ENCODE measurements around the gene ELK4. TPM values are rescaled to one million over a fixed set of nuclear protein-coding genes. Genes with fewer than 3 reads are reported as not detected.
A peak's percentile ranks its signal among the peaks of the same experiment; 100 is the strongest.

Gene ELK4
- polyA plus RNA-seq, 1 of the 3 experiments (the other 2 are of a cell fraction): 2.6 TPM

DNA sequence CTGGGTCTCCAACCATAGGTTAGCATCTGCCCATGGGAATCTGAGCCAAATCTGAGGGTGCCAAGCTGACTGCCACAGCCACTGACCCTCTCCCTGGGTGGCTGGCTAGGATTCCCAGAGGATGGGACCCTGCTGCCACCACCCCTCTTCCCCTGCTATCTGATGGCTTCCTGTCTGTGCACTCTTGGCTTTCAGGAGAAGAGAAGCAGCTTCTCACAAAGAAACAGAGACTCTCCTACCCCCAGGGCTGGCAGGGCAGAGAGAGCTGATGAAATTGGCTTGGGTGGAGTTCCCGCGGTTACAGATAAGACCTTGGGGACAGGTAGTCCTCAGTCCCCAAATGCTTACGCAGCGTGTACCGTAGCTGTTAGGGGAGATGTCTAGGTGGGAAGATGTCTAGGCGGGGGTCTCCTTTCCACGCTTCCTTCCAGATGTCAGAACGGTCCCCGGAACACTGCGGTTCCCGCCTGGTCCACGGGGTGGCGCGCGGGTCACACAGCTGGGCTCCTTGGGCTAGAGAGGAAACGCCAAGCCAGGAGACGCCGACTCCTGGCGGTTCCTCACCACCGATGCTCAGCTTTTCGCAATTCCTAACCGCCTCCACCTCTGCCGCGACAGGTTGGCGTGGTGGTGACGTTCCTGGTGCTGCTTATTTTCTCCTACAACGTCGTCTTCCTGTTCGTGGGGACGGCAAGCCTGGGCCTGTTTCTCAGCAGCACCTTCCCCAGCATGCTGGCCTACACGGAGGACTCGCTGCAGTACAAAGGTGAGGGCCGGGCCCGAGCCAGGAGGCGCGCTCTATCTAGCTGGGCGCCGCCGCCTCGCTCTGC lies 40.1 kb downstream of the ELK4 start:
- POLR2A ChIA-PET: interaction anchor here (0.6 to 2.5 kb wide), 6 partner anchors 40 to 120 kb away, joined by 3 to 12 read pairs (median 4); partner anchors contain the start of gene ELK4
- H3K79me2 ChIP-seq (ENCODE audit: insufficient read depth): no peaks in the 10 kb centered on the region
- no peaks in the 10 kb centered on the region for H4K20me1 ChIP-seq (ENCODE audit: insufficient read depth)
- H2AFZ ChIP-seq (ENCODE audit: low read depth): peak overlapping the region; percentile 85; the same call in 1 of the 2 replicates
- H3K9ac ChIP-seq: no peak overlapping the region
- H3K4me1 ChIP-seq (ENCODE audit: control insufficient read depth in 1 of 2, insufficient read depth in 2 of 2, low read depth in 1 of 2, low read length in 1 of 2): peaks cover 0 to 10% of the 10 kb centered on the region in 2 experiments; a peak in 1 of 4 replicates
- no peaks in the 10 kb centered on the region for H3K9me3 ChIP-seq
- CTCF ChIA-PET: interaction anchor here (0.6 to 9.7 kb wide), 77 partner anchors 9 to 434 kb away, joined by 3 to 443 read pairs (median 5); partner anchors contain the start of genes ELK4 and SLC45A3
- peaks cover 4% of the 10 kb centered on the region for H3F3A ChIP-seq (replicated peaks; ENCODE audit: insufficient read depth)
- peak; percentile 87 for DNase-seq
- no peaks in the 10 kb centered on the region for H3K27me3 ChIP-seq (ENCODE audit: insufficient read depth)
- WGBS (ENCODE audit: low lambda C conversion rate): 20% methylated on average over 22 of the region's 40 CpGs
- H3K9me2 ChIP-seq: no peaks in the 10 kb centered on the region
- peak overlapping the region; percentile 41 to 59 for H3K4me3 ChIP-seq (ENCODE audit: low read depth in 2 of 2, low read length in 1 of 2)
- peak overlapping the region in 1 of 2 experiments; percentile 36; a peak in 1 of 4 replicates for H3K27ac ChIP-seq (ENCODE audit: low read depth in 2 of 2, low read length in 1 of 2)
- H3K36me3 ChIP-seq (replicated peaks in 1 of 2; ENCODE audit: control insufficient read depth in 1 of 2, insufficient read depth in 2 of 2, low read length in 1 of 2): no peaks in the 10 kb centered on the region
- peak overlapping the region; percentile 79 for H3K4me2 ChIP-seq
- no peak for TF ChIP-seq TCF12 (IDR thresholded peaks at IDR 0.05)
- TF ChIP-seq MEF2A (IDR thresholded peaks at IDR 0.05; ENCODE audit: borderline replicate concordance, low read depth): no peak
- TF ChIP-seq SIN3A (IDR thresholded peaks at IDR 0.05; ENCODE audit: borderline replicate concordance, low read depth, low read length): no peak; the same call in 1 of the 2 replicates
- no peak for TF ChIP-seq POLR2AphosphoS5 (IDR thresholded peaks at IDR 0.05; ENCODE audit: low read depth, low read length)
- TF ChIP-seq, protein P1, sequence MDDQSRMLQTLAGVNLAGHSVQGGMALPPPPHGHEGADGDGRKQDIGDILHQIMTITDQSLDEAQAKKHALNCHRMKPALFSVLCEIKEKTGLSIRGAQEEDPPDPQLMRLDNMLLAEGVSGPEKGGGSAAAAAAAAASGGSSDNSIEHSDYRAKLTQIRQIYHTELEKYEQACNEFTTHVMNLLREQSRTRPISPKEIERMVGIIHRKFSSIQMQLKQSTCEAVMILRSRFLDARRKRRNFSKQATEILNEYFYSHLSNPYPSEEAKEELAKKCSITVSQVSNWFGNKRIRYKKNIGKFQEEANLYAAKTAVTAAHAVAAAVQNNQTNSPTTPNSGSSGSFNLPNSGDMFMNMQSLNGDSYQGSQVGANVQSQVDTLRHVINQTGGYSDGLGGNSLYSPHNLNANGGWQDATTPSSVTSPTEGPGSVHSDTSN (IDR thresholded peaks at IDR 0.05): no peak
- peak; percentile 47 for TF ChIP-seq CHD2 (IDR thresholded peaks at IDR 0.05; ENCODE audit: low read length, partially characterized antibody)
- TF ChIP-seq REST (IDR thresholded peaks at IDR 0.05; ENCODE audit: low read depth, low read length): no peak
- TF ChIP-seq FOXJ3 (CRISPR knock-in tag; IDR thresholded peaks at IDR 0.05): no peak; the same call in 1 of the 2 replicates
- TF ChIP-seq RFX5 (IDR thresholded peaks at IDR 0.05; ENCODE audit: low read length): no peak
- no peak for TF ChIP-seq EP300 (IDR thresholded peaks at IDR 0.05; ENCODE audit: borderline replicate concordance in 1 of 2, low read depth in 1 of 2, low read length in 1 of 2)
- TF ChIP-seq, protein P2, sequence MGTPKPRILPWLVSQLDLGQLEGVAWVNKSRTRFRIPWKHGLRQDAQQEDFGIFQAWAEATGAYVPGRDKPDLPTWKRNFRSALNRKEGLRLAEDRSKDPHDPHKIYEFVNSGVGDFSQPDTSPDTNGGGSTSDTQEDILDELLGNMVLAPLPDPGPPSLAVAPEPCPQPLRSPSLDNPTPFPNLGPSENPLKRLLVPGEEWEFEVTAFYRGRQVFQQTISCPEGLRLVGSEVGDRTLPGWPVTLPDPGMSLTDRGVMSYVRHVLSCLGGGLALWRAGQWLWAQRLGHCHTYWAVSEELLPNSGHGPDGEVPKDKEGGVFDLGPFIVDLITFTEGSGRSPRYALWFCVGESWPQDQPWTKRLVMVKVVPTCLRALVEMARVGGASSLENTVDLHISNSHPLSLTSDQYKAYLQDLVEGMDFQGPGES (IDR thresholded peaks at IDR 0.05; ENCODE audit: low read depth, low read length): no peak
- TF ChIP-seq, protein P3, sequence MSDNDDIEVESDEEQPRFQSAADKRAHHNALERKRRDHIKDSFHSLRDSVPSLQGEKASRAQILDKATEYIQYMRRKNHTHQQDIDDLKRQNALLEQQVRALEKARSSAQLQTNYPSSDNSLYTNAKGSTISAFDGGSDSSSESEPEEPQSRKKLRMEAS (IDR thresholded peaks at IDR 0.05; ENCODE audit: low read depth): no peak
- no peak for TF ChIP-seq NFIC (IDR thresholded peaks at IDR 0.05; ENCODE audit: borderline replicate concordance)
- TF ChIP-seq ZBTB33 (IDR thresholded peaks at IDR 0.05; ENCODE audit: borderline replicate concordance, low read depth): no peak
- TF ChIP-seq MXI1 (IDR thresholded peaks at IDR 0.05; ENCODE audit: low read depth, low read length): no peak
- peak; percentile 95 for TF ChIP-seq RAD21 (IDR thresholded peaks at IDR 0.05; ENCODE audit: low read length)
- peak; percentile 99 for TF ChIP-seq SMC3 (IDR thresholded peaks at IDR 0.05; ENCODE audit: low read depth, low read length)
- TF ChIP-seq NRF1 (IDR thresholded peaks at IDR 0.05; ENCODE audit: low read depth, low read length): peak; percentile 5; the same call in 1 of the 2 replicates
- no peak for TF ChIP-seq TAF1 (IDR thresholded peaks at IDR 0.05; ENCODE audit: borderline replicate concordance, low read depth, low read length)
- TF ChIP-seq EZH2phosphoT487 (IDR thresholded peaks at IDR 0.05; ENCODE audit: borderline replicate concordance, low read depth): no peak
- TF ChIP-seq FOSL2 (IDR thresholded peaks at IDR 0.05; ENCODE audit: borderline replicate concordance, low read depth): no peak
- TF ChIP-seq FOXM1 (IDR thresholded peaks at IDR 0.05; ENCODE audit: low read depth): no peak
- TF ChIP-seq, protein P4, sequence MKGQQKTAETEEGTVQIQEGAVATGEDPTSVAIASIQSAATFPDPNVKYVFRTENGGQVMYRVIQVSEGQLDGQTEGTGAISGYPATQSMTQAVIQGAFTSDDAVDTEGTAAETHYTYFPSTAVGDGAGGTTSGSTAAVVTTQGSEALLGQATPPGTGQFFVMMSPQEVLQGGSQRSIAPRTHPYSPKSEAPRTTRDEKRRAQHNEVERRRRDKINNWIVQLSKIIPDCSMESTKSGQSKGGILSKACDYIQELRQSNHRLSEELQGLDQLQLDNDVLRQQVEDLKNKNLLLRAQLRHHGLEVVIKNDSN (IDR thresholded peaks at IDR 0.05; ENCODE audit: borderline replicate concordance, low read depth): no peak

All from SK-N-SH (cell line).